Activated CD8-positive, alpha-beta T cell treated with anti-CD3 and anti-CD28 coated beads, Interleukin-2, amount 10 ng/mL, durations not matched to agents 7 days and 5 days (primary cell): ENCODE data around the gene CTSH. TPM values are rescaled to one million over a fixed set of nuclear protein-coding genes. Genes with fewer than 3 reads are reported as not detected.
"Not testable (repeated sequence)": the region's sequence is repeated elsewhere in the genome, so short reads cannot be mapped to it uniquely, and the experiment has no call there.

ENCODE experiments used
- ATAC-seq: fragments of 150-1000 bp; cut with Tn5 transposase; one replicate; pipeline ENCODE4 v1.10.0; 2021; ENCODE audit warnings: moderate library complexity
- CTCF ChIA-PET: fragments of 350-600 bp; sonication (Branson Sonifier 250); formaldehyde crosslinking; loops from one replicate; lab custom pipeline; 2021; ENCODE audit warnings: antibody characterized with exemption; lab: Charles Lee
- POLR2A ChIA-PET: fragments of 350-600 bp; sonication (Branson Sonifier 250); formaldehyde crosslinking; loops from one replicate; lab custom pipeline; 2021; ENCODE audit warnings: antibody characterized with exemption; lab: Charles Lee
- DNase-seq: peaks from one replicate; pipeline ENCODE4 v3.0.0-alpha.2; 2020
- H3K27ac Mint-ChIP-seq: one replicate; pipeline ENCODE4 v1.8.0; 2021; ENCODE audit warnings: mild to moderate bottlenecking, mixed read lengths
- H3K27me3 Mint-ChIP-seq: one replicate; pipeline ENCODE4 v1.8.0; 2021; ENCODE audit warnings: low read depth, mixed read lengths
- H3K36me3 Mint-ChIP-seq: one replicate; pipeline ENCODE4 v1.8.0; 2021; ENCODE audit warnings: low read depth, mixed read lengths
- H3K4me1 Mint-ChIP-seq: one replicate; pipeline ENCODE4 v1.8.0; 2021; ENCODE audit warnings: low read depth, mixed read lengths
- H3K4me3 Mint-ChIP-seq: one replicate; pipeline ENCODE4 v1.8.0; 2021; ENCODE audit warnings: mild to moderate bottlenecking, mixed read lengths
- H3K9me3 Mint-ChIP-seq: one replicate; pipeline ENCODE4 v1.8.0; 2022; ENCODE audit warnings: mixed read lengths; ENCODE audit not compliant: insufficient read depth
- total RNA-seq, 2 experiments: library from RNA; stranded (reverse); gene quantifications; one replicate each; pipeline ENCODE4 v1.2.3, GENCODE V29; 2021

CTSH gene
- total RNA-seq, 2 experiments from 2014 or later = 34.0 to 35.3 TPM

DNA sequence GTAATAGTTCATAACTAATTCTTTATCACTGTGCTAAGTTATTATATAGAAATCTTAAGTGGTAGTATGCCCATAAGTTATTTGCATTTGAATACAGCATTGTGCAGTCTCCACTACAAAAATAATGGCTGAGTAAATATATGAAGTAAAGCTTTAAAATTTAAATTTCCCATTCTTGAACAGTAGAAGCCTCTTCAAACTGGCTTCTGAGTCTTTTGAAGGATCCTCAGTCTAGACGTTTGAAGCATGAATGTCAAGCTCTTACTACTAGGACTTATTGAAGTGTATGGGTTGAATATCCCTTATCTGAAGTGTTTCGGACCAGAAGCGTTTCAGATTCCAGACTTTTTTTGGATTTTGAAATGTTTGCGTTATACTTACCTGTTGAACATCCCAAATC lies 55.8 kb downstream of the CTSH start:
- ChIA-PET POLR2A (no interaction called here), CTCF (no interaction called here)
- ATAC-seq (no peak), DNase-seq (no peak)
- Mint-ChIP-seq H3K27ac (no peak overlapping the region), H3K4me1 (peaks cover 13% of the 10 kb centered on the region), H3K36me3 (peaks cover 69% of the 10 kb centered on the region), H3K27me3 (no peaks in the 10 kb centered on the region), H3K9me3 (no peaks in the 10 kb centered on the region), H3K4me3 (no peak overlapping the region)

DNA sequence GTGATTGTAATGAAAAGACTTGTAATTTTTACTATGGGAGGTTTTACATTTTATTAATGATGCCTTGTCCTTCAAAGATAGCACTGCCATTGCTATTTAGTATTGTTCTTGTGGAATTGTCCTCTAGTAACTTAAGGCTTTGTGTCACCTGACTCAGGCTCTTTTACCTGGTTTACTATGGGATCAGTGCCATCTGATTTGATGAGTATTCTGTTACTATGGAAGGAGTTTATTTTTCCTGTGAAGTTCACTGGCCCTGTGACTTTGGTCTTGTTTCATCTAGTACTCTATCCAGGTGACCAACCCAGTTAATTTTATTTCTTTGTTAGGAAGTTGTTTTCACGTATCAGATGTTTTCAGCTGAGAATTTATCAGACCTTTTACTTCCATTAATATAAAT lies 63.2 kb downstream of the CTSH start:
- Mint-ChIP-seq H3K27me3 (no peaks in the 10 kb centered on the region), H3K4me1 (peaks cover 49% of the 10 kb centered on the region), H3K4me3 (no peak overlapping the region), H3K36me3 (peaks cover 58% of the 10 kb centered on the region), H3K9me3 (no peaks in the 10 kb centered on the region), H3K27ac (no peak overlapping the region)
- ChIA-PET POLR2A (interaction anchor here (1.5 kb wide), 1 partner anchor 8 kb away, joined by 6 read pairs; no protein-coding TSS in a partner anchor), CTCF (interaction anchor here (1.6 to 3.4 kb wide), 3 partner anchors 10 to 28 kb away, joined by 4 to 17 read pairs (median 8); no protein-coding TSS in a partner anchor)
- ATAC-seq = no peak
- DNase-seq = no peak

DNA sequence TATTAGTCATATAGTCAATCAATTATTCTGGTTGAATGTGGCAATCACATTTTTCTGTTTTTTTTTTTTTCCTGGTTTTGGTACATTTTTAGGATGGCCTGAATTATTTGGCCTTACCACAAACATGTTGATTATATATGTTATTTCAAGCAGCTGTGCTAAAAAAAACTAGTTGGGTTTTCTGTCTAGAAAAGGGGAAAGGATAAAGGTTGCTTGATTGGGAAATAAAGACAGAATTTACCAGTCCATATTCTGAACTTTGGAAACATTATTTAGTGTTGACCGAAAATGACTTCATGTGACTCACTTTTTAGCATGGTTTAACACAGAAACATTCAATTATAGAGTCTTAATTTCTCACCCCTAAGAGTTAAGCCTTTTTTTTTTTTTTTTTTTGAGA lies 64.0 kb downstream of the CTSH start:
- Mint-ChIP-seq H3K4me3 (no peak overlapping the region), H3K27me3 (no peaks in the 10 kb centered on the region), H3K27ac (no peak overlapping the region), H3K36me3 (peaks cover 57% of the 10 kb centered on the region), H3K9me3 (no peaks in the 10 kb centered on the region), H3K4me1 (peaks cover 55% of the 10 kb centered on the region)
- ChIA-PET CTCF (interaction anchor here (1.1 to 3.4 kb wide), 4 partner anchors 11 to 72 kb away, joined by 3 to 17 read pairs (median 8); no protein-coding TSS in a partner anchor), POLR2A (no interaction called here)
- ATAC-seq (no peak), DNase-seq (no peak)

DNA sequence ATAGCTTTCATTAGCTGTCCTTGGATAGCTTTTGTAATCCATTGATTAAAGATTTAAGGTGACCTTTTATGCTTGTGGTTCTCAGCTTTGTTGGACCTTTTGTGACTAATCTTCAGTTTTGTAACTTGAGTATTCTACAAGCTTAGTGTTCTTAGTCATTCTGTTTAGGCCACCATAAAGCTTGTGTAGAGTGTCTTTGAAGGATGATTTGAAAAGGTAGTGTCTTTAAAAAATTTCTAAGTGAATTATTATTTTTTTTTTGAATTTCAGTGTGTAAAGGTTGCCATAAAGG lies 64.7 kb downstream of the CTSH start:
- DNase-seq (no peak), ATAC-seq (no peak)
- CTCF ChIA-PET = interaction anchor here (1.1 to 3.4 kb wide), 4 partner anchors 11 to 71 kb away, joined by 3 to 17 read pairs (median 8); no protein-coding TSS in a partner anchor
- no peaks in the 10 kb centered on the region for H3K27me3 Mint-ChIP-seq
- H3K9me3 Mint-ChIP-seq = no peaks in the 10 kb centered on the region
- no peak overlapping the region for H3K4me3 Mint-ChIP-seq
- H3K36me3 Mint-ChIP-seq = peaks cover 56% of the 10 kb centered on the region
- no peak overlapping the region for H3K27ac Mint-ChIP-seq
- H3K4me1 Mint-ChIP-seq = peaks cover 59% of the 10 kb centered on the region
- POLR2A ChIA-PET = no interaction called here

DNA sequence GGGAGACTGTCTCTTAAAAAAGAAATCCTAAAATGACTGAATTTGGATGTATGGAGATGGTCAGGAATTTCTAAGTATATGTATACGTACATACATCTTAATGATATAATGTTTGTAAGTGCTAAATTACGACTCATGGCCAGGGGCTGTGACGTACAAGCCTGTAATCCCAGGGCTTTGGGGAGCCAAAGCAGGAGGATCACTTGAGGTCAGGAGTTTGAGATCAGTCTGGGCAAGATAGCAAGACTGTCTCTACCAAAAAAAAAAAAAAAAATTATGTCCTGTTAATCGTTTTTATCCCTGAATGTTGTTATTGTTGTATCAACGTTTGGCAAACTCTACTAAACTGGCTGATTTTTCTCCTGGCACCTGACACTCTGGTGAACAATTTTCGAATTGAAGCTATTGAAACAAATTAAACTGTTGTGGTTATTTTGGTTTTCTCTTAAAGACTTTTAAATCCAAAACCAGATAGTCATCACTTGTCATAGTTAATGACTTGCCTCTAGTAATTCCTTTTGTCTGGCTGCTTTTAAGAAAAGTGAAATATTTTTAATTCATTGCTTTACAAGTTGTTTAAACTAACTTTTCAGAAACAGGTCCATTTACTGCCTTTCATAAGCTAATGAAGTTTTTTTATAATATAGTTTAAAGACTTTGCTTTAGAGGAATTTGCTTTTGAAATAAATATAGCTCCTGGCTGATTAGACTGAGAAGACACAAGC lies 65.2 kb downstream of the CTSH start:
- DNase-seq (no peak), ATAC-seq (no peak)
- Mint-ChIP-seq H3K36me3 (peaks cover 57% of the 10 kb centered on the region), H3K27me3 (no peaks in the 10 kb centered on the region), H3K4me3 (no peak overlapping the region), H3K9me3 (no peaks in the 10 kb centered on the region), H3K4me1 (peaks cover 60% of the 10 kb centered on the region), H3K27ac (peak overlapping the region; percentile 28)
- ChIA-PET CTCF (interaction anchor here (1.1 to 3.4 kb wide), 4 partner anchors 12 to 71 kb away, joined by 3 to 17 read pairs (median 8); no protein-coding TSS in a partner anchor), POLR2A (no interaction called here)

DNA sequence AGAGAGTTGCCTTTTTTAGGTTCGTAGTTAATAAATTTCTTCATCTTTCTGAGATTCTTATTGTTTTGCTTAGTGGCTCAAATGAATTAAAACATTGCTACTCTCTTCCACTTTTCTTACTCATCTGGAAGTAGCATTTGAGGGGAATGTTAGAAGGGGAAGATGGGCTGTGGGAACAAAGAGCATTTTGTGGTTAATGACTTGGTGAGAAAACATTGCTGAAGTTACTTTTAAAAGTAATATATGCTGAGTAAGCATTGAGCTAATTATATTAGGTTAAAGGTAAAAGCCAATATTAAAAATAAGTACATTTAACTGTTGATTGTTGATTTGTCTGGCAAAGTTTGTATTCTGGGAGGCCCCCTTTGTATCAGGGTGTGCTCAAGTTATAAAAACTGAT lies 66.5 kb downstream of the CTSH start:
- POLR2A ChIA-PET = no interaction called here
- Mint-ChIP-seq H3K27ac (peak overlapping the region; percentile 15), H3K9me3 (no peaks in the 10 kb centered on the region), H3K27me3 (no peaks in the 10 kb centered on the region), H3K4me1 (peaks cover 60% of the 10 kb centered on the region), H3K36me3 (peaks cover 59% of the 10 kb centered on the region), H3K4me3 (no peak overlapping the region)
- DNase-seq (no peak), ATAC-seq (no peak)
- CTCF ChIA-PET = interaction anchor here (1.0 kb wide), 1 partner anchor 28 kb away, joined by 4 read pairs; no protein-coding TSS in a partner anchor

DNA sequence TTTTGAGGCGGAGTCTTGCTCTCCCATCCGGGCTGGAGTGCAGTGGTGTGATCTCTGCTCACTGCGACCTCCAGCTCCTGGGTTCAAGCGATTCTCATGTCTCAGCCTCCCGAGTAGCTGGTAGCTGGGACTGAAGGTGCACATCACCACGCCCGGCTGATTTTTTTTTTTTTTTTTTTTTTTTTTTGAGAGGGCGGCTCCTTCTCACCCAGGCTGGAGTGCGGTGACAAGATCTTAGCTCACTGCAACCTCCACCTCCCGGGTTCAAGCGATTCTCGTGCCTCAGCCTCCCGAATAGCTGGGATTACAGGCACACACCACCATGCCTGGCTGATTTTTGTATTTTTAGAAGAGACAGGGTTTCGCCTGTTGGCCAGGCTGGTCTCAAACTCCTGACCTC lies 67.9 kb downstream of the CTSH start:
- H3K27ac Mint-ChIP-seq, ATAC-seq, H3K9me3 Mint-ChIP-seq, POLR2A ChIA-PET, DNase-seq, H3K4me3 Mint-ChIP-seq, H3K27me3 Mint-ChIP-seq: not testable (repeated sequence)
- peaks cover 63% of the 10 kb centered on the region for H3K4me1 Mint-ChIP-seq
- peaks cover 51% of the 10 kb centered on the region for H3K36me3 Mint-ChIP-seq
- CTCF ChIA-PET = interaction anchor here (0.9 kb wide), 1 partner anchor 32 kb away, joined by 4 read pairs; no protein-coding TSS in a partner anchor

DNA sequence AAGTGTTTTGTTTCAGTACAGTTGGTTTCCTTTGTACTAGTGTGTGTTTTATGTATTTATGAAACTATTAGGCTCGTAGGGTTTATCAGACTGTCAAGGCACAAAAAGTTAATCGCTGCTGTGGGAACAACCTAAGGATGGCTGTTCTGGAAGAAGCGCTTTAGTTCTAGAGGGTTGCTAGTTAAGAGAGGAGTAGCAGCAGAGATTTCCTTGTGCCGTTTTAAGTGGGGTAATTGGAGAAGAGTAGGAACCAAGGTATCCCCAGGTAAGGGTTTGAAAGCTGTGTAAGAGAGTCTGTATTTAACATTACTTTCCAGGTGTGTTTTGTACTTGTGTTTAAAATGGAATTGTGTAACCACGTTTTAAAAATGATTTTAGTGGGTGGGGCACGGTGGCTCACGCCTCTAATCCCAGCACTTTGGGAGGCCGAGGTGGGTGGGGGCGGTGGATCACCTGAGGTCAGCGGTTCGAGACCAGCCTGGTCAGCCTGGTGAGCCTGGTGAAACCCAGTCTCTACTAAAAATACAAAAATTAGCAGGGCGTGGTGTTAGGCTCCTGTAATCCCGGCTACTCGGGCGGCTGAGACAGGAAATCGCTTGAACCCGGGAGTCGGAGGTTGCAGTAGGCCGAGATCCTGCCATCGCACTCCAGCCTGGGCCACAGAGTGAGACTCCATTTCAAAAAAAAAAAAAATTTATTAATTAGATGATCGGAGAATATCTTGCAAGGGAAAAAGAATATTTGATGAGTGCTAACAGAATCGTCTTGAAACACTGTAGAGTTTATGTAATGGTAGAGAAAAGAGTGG lies 69.5 kb downstream of the CTSH start:
- Mint-ChIP-seq H3K27me3 (no peaks in the 10 kb centered on the region), H3K36me3 (peaks cover 38% of the 10 kb centered on the region), H3K4me3 (peak overlapping the region; percentile 96), H3K4me1 (peaks cover 56% of the 10 kb centered on the region), H3K9me3 (no peaks in the 10 kb centered on the region), H3K27ac (peak overlapping the region; percentile 100)
- ChIA-PET CTCF (no interaction called here), POLR2A (no interaction called here)
- DNase-seq (no peak), ATAC-seq (no peak)

DNA sequence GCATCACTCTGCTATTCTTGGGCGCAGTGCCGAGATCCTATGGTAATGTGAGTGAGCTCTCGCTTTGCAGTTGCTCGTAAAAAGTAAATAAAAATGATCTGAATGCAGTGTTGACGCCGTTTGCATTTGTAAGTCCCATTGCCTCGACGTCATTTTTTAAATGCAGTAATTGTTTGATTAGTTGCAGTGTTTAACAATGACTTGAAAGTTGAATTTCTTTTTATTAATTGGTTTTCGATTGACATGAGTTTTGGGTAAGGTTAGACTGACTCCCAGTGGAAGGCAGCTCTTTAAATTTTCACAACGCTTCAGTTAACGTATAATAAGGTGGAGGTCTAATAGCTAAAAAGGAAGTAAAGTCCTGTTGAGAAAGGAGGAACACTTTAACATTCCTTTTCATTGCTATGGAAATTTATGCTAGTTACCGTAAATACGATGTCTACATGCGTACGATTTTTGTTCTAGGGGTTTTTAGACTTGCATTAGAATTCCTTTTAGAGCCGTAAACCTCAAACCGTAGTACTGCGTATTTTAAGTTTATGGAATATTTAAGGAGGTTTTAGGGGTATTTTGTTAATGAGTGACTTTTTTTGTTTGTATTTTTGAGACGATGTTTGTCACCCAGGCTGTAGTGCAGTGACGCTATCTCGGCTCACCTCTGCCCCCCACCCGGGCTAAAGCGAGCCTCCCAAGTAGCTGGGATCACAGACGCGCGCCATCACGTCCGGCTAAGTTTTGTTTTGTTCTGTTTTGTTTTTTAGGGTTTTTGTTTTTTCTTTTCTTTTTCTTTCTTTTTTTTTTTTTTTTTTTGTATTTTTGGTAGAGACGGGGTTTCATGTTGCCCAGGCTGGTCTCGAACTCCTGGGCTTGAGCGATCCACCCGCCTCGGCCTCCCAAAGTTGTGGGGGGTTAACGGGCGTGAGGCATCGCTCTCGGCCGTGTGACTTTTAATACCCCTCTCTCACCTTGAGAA lies 70.8 kb downstream of the CTSH start:
- ChIA-PET CTCF (interaction anchor here (0.8 to 2.0 kb wide), 7 partner anchors 9 to 33 kb away, joined by 3 to 10 read pairs (median 5); no protein-coding TSS in a partner anchor), POLR2A (interaction anchor here (0.6 to 1.4 kb wide), 7 partner anchors 9 to 334 kb away, joined by 3 to 8 read pairs (median 4); partner anchors contain the start of gene PSMA4)
- DNase-seq (peak; percentile 68), ATAC-seq (no peak)
- Mint-ChIP-seq H3K36me3 (peaks cover 31% of the 10 kb centered on the region), H3K27me3 (no peaks in the 10 kb centered on the region), H3K4me1 (peaks cover 46% of the 10 kb centered on the region), H3K27ac (peak overlapping the region; percentile 100), H3K4me3 (peak overlapping the region; percentile 96), H3K9me3 (no peaks in the 10 kb centered on the region)

DNA sequence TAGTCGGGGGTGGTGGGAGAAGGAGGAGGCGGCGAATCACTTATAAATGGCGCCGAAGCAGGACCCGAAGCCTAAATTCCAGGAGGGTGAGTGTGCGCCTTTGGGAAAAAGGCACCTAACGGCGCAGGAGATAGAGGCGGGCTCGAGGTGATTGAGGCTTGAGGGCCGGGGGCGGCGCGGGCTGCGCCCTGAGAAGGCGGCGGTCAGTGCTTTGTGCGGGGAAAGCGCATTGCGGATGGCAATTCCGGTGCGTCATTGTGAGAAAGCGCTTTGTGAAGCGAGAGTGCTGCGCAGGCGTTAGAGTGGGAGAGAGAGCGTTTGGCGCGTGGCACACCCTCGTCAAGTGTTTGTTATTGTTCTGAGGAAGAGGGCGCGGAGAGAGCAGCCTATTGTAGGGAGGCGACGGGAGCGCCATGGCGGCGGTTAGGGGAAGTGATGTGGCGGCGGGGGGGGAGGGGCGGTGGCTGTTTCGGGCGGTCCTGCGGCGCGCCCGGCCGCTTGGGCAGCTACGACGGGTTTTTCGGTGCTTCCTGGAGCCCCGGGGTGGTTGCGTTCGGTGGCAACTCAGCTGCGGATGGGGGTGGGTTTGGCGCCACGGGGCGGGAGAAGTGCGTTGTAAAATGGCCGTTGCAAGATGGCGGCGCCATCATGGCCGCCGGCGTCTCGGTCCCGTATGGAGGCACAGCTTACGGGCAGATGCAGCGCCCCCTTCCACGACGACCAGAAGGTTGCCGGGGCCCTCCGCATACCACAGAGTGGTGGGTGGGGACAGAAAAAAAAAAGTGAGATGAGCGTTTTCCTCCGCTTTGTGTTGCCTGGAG lies 71.7 kb downstream of the CTSH start:
- peak; percentile 92 for DNase-seq
- peak overlapping the region; percentile 100 for H3K27ac Mint-ChIP-seq
- H3K9me3 Mint-ChIP-seq = no peaks in the 10 kb centered on the region
- peak overlapping the region; percentile 96 for H3K4me3 Mint-ChIP-seq
- ChIA-PET POLR2A (interaction anchor here (0.7 to 1.4 kb wide), 8 partner anchors 9 to 435 kb away, joined by 3 to 8 read pairs (median 4); partner anchors contain the start of genes IREB2 and PSMA4), CTCF (interaction anchor here (0.8 to 2.0 kb wide), 7 partner anchors 10 to 34 kb away, joined by 3 to 10 read pairs (median 5); no protein-coding TSS in a partner anchor)
- peaks cover 25% of the 10 kb centered on the region for H3K36me3 Mint-ChIP-seq
- H3K4me1 Mint-ChIP-seq = peaks cover 38% of the 10 kb centered on the region
- H3K27me3 Mint-ChIP-seq = no peaks in the 10 kb centered on the region
- ATAC-seq = peak; percentile 79
